GM18861 (cell line): Measurements from ENCODE around the gene SFXN3.

Source experiments
- ATAC-seq: cut with Tn5 transposase; IDR thresholded peaks from one replicate; pipeline ENCODE4 v1.9.1; 2021; ENCODE audit not compliant: unreplicated experiment

Gene SFXN3

DNA sequence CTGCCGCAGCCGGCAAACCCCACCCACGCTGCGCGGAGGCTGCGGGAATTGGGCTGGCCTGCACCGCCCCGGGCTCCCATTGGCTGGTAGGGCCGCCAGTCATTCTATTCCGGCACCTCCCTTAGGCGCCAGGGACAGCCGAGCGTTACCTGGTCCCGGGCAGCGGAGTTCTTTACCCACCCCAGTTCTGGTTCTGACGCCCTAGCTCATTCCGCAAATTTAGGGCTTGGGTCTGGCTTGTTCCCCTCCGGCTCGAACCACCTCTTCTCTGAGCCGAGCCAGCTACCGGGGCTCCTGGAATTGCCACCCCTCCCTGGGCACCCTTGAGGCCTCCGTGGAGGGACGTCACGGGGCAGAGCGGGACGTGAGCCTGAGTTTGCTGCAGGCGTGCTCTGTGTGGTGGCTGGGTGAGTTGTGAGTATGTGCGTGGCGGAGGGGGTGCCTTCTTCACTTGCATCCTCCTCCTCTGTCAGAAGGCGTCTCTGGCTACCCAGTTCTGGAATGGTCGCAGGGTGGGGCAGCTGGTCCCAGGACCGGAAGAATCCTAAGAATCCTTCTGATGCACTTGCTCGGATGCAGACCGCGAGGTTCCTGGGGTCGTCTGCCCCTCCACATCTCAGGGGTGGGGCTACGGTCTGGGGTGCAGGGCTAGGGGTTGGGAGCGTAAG lies at the start of gene SFXN3, which contains the start of gene PDZD7:
Gene SFXN3, plus strand, starts transcription at position 107 of the 668 bp plus-strand sequence. CDS start 3,461 bp downstream, outside the sequence.
Gene PDZD7, minus strand, starts transcription at position 2 of the 668 bp plus-strand sequence. CDS start 910 bp downstream, outside the sequence.
- ATAC-seq: peak; percentile 78

GRCh38 chr10:100982916-100983830 lies 47.9 kb upstream of the SFXN3 start:
- no peak for ATAC-seq

- no peak for ATAC-seq
These were observed 47.0 kb upstream of the SFXN3 start for GRCh38 chr10:100983868-100984671.

DNA sequence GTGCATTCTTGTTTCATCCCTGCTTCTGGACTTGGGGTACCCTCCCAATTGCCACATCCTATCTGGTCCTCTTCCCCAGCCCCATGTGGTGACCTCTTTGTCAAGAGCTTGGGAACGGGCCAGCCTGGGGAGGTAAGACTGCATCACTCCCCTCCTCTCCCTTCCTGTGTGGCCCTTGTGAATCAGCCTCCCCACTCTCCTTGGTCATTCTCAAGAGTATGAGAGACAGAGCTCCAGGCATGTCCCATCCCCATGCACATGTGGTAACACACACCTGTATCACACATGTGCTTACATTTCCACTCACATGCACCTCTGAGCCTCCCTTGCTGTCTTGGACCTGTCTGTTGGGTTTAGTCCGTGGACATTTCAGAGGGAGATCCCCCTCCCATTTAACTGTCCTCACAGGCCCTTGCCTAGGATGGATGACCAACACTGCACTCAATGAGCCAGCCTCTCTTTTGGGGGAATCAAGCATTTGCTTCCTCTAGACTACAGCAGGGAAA lies 46.3 kb upstream of the SFXN3 start:
- ATAC-seq: no peak

DNA sequence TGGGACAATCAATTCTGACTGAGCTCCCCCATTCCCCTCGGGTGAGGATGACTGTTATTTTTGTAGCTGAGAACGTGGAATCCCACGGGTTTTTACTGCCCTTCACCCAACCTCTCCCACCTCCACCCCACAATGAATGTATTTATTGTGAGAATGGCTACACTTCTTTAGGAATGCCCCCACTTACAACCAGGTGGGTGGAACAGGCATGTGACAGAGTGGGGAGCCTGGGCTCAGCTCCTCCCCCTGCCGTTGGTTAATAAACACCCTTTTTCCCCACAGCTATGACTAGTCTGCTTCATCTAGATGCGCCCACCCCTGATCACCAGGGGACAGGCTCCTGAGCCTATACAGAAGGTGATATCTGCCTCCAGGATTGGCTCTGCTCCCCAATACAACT lies 45.7 kb upstream of the SFXN3 start:
- peak; percentile 48 for ATAC-seq

- ATAC-seq: no peak
These were observed 44.4 kb upstream of the SFXN3 start for GRCh38 chr10:100986623-100986951.

- peak; percentile 42 for ATAC-seq
These were observed 43.9 kb upstream of the SFXN3 start, which contains the start of the genes MRPL43 and TWNK for GRCh38 chr10:100986952-100987684. MRPL43 (minus strand) TSS chr10:100987497; CDS start chr10:100987443, 54 bp downstream. TWNK (plus strand) TSS chr10:100987543; CDS start chr10:100988211, 668 bp downstream.

DNA sequence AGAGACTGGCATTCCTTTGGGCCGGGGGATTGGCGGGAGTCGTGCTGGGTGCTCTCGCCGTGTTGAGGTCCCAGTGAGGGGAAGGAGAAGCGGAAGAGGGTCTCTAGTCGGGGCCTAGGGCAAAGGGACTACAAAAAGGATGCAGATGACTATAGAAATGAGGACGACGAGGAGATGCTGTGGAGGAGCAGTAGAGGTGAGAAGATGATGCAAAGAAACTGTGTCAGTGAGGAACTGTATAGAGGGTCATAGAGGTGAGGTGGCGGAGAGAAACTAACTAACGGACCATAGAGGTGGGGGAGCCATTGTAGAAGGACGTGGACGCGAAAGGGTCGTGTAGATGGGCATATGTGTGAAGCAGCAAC lies 43.4 kb upstream of the SFXN3 start:
- ATAC-seq: no peak

DNA sequence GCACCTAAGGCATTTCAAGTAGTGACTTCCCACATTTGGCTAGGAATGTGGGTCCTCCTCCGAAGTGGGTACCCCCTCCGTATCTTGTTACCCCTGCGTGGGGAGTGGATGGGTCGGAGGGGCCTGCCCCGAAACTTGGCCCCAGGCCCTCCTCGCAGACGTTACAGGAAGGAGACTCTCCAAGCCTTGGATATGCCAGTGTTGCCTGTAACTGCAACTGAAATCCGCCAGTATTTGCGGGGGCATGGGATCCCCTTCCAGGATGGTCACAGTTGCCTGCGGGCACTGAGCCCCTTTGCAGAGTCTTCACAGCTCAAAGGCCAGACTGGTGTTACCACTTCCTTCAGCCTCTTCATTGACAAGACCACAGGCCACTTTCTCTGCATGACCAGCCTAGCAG lies 42.9 kb upstream of the SFXN3 start:
- no peak for ATAC-seq

GRCh38 chr10:100989088-100989487 lies 41.9 kb upstream of the SFXN3 start:
- ATAC-seq: no peak

- no peak for ATAC-seq
These were observed 36.9 kb upstream of the SFXN3 start for GRCh38 chr10:100993986-100994708.

DNA sequence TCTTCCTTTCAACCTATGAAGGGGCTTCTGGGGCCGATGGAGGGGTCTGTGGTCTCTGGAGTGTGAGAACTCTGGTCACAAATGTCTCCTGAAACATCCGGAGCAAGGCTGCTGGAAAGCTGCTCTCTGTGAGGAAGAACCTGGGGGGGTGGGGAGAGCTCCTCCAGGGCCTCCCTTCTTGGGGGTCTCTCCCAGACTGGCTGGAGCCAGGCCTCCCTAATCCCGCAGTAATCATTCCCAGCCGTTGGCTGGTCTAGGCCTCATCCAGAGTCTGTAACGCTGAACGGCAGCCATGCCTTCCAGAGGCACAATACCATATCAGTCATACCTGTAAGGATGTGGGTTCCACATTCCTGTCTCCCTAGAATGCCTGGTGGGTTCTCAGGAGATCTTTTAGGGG lies 35.9 kb upstream of the SFXN3 start:
- no peak for ATAC-seq

DNA sequence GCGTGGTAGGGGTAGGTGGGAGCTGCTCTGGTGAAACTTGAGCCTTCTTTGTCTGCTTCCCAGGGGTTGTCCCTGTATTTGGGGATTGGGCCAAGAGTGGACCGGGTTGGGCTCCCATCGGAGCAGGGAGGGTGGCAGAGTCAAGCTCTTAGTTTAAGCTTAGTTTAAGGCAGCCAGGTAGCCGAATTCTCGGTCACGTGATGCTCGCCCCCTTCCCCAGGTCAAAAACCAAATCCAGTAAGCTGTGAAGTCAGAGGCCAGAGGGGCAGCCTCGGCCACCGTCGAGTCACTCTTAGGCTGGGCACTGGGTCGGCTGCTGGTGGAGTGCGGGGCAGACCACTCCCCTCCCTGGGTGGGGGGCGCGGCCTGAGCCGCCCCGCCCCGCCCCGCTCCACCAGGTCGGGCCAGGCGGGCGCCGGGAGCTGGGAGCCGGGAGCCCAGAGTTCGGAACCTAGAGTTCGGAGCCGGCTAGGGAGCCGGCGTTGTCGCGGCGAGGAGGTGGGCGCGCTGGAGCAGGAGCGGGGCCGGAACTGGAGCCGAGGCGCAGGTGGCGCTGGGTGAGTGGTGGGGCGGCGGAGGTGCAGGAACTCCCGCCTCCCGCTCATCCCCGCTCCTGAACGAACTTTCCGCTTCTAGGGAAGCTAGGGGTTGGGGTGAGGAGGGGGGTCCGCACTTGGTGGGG lies 34.2 kb upstream of the SFXN3 start:
- ATAC-seq: no peak

- ATAC-seq: no peak
These were observed 33.5 kb upstream of the SFXN3 start for GRCh38 chr10:100997360-100998182.

- no peak for ATAC-seq
These were observed 32.6 kb upstream of the SFXN3 start for GRCh38 chr10:100998183-100998990.

- ATAC-seq: peak; percentile 32
These were observed 31.9 kb upstream of the SFXN3 start for GRCh38 chr10:100998991-100999741.

DNA sequence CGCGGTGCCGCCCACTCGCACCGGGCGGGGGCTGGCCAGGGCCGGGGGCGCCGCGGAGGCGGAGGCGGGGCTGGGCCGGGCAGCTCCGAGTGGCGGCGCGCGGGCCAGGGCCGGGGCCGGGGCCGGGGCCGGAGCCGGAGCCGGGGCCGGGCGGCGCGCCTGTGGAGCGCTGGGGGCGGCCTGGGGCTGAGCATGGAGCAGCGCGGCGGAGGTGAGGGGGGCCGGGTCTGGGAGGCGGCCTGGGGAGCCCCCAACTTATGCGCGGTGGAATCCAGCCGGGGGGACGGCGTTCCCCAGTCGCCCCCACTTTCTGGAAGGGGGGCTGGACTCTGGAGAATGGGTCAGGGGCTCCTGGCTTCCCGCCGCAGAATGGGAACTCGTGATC lies 31.3 kb upstream of the SFXN3 start, which contains the start of gene LZTS2:
Gene LZTS2, plus strand, starts transcription at position 67 of the 385 bp plus-strand sequence. CDS start 2,731 bp downstream, outside the sequence.
- no peak for ATAC-seq
